Loucy (cell line): ENCODE results near the gene FLYWCH2.

ENCODE experiments used
- CTCF ChIP-seq: fragments of 200-600 bp; sonication (generic); conservative IDR thresholded peaks from 2 replicates; pipeline ENCODE4 v1.5.1; 2014; ENCODE audit warnings: mild to moderate bottlenecking, antibody characterized with exemption, low read length
- EZH2phosphoT487 ChIP-seq: fragments of 200-600 bp; IDR thresholded peaks from 2 replicates; pipeline ENCODE4 v1.6.1; 2018; ENCODE audit warnings: antibody characterized with exemption, mild to moderate bottlenecking, moderate library complexity, borderline replicate concordance

- TF ChIP-seq CTCF (peak; percentile 69), EZH2phosphoT487 (no peak)
Observed at GRCh38 chr16:2838928-2839327, 44.1 kb upstream of the FLYWCH2 start.
